SH-SY5Y (cell line): ENCODE measurements around the gene HRAS.

ENCODE experiments used
- GATA2 ChIP-seq: IDR thresholded peaks from 2 replicates; pipeline ENCODE4 v1.6.1; 2011; ENCODE audit warnings: mild to moderate bottlenecking, low read depth, low read length
- GATA3 ChIP-seq: IDR thresholded peaks from 2 replicates; pipeline ENCODE4 v1.6.1; 2011; ENCODE audit warnings: low read depth, mild to moderate bottlenecking, low read length, moderate library complexity

GRCh38 chr11:551131-551530 lies 15.8 kb upstream of the HRAS start:
- TF ChIP-seq GATA2: no peak
- TF ChIP-seq GATA3: no peak
